ENCODE measurements around the gene ADH1C.
"Not testable (repeated sequence)": the region's sequence is repeated elsewhere in the genome, so short reads cannot be mapped to it uniquely, and the experiment has no call there.

The ADH1C gene

GRCh38 chr4:99356992-99357391 lies 4.4 kb upstream of the ADH1C start:
- no peak for DNase-seq

GRCh38 chr4:99356149-99356548 lies 3.6 kb upstream of the ADH1C start:
- not testable (repeated sequence) for DNase-seq

- DNase-seq = no peak
These were observed 1.1 kb downstream of the ADH1C start for GRCh38 chr4:99351487-99351886.

- no peak for DNase-seq
These were observed 3.2 kb downstream of the ADH1C start for GRCh38 chr4:99349338-99349737.

- DNase-seq = not testable (repeated sequence)
These were observed 9.9 kb downstream of the ADH1C start for GRCh38 chr4:99342624-99343023.

GRCh38 chr4:99341426-99341825 lies 11.1 kb downstream of the ADH1C start:
- DNase-seq = no peak

- no peak for DNase-seq
These were observed 13.4 kb downstream of the ADH1C start for GRCh38 chr4:99339172-99339571.

GRCh38 chr4:99336553-99336952 lies 16.0 kb downstream of the ADH1C start:
- DNase-seq = no peak

GRCh38 chr4:99334880-99335279 lies 17.7 kb downstream of the ADH1C start:
- no peak for DNase-seq

- DNase-seq = no peak
These were observed 21.9 kb downstream of the ADH1C start for GRCh38 chr4:99330648-99331047.

GRCh38 chr4:99329876-99330275 lies 22.7 kb downstream of the ADH1C start:
- DNase-seq = no peak

- DNase-seq = no peak
These were observed 27.6 kb downstream of the ADH1C start for GRCh38 chr4:99324979-99325378.

- DNase-seq = no peak
These were observed 28.2 kb downstream of the ADH1C start for GRCh38 chr4:99324361-99324760.

GRCh38 chr4:99323756-99324155 lies 28.8 kb downstream of the ADH1C start:
- no peak for DNase-seq

GRCh38 chr4:99321241-99322191 lies 31.0 kb downstream of the ADH1C start, which contains the start of gene ADH1B:
Gene ADH1B (minus strand): TSS chr4:99321401. CDS start chr4:99321331, 70 bp downstream.
- DNase-seq = no peak

GRCh38 chr4:99317811-99318210 lies 34.7 kb downstream of the ADH1C start:
- DNase-seq = not testable (repeated sequence)

GRCh38 chr4:99317354-99317753 lies 35.2 kb downstream of the ADH1C start:
- DNase-seq = no peak

- no peak for DNase-seq
These were observed 36.7 kb downstream of the ADH1C start for GRCh38 chr4:99315839-99316238.

- no peak for DNase-seq
These were observed 38.3 kb downstream of the ADH1C start for GRCh38 chr4:99314211-99314610.

GRCh38 chr4:99310389-99310788 lies 42.2 kb downstream of the ADH1C start:
- no peak for DNase-seq

- DNase-seq = no peak
These were observed 46.7 kb downstream of the ADH1C start for GRCh38 chr4:99305638-99306400.

- no peak for DNase-seq
These were observed 51.0 kb downstream of the ADH1C start for GRCh38 chr4:99301376-99302164.

- DNase-seq = no peak
These were observed 51.6 kb downstream of the ADH1C start for GRCh38 chr4:99300934-99301333.
